GM12864 (cell line): Measurements from ENCODE around the gene TMEM164.

Source experiments
- DNase-seq: peaks from one replicate; pipeline ENCODE4 v3.0.0-alpha.2; 2011; ENCODE audit warnings: low read depth
- H3K4me3 ChIP-seq: 2 replicates; pipeline ENCODE4 v1.5.1; 2011; ENCODE audit warnings: mild to moderate bottlenecking, low read depth, low read length, control low read depth
- TF ChIP-seq, protein P1 (sequence below): IDR thresholded peaks from 2 replicates; pipeline ENCODE4 v1.5.1; 2011; ENCODE audit warnings: low read depth, mild to moderate bottlenecking, moderate library complexity, low read length, control low read depth, inconsistent platforms; ENCODE audit errors: missing control alignments

TMEM164 gene

DNA sequence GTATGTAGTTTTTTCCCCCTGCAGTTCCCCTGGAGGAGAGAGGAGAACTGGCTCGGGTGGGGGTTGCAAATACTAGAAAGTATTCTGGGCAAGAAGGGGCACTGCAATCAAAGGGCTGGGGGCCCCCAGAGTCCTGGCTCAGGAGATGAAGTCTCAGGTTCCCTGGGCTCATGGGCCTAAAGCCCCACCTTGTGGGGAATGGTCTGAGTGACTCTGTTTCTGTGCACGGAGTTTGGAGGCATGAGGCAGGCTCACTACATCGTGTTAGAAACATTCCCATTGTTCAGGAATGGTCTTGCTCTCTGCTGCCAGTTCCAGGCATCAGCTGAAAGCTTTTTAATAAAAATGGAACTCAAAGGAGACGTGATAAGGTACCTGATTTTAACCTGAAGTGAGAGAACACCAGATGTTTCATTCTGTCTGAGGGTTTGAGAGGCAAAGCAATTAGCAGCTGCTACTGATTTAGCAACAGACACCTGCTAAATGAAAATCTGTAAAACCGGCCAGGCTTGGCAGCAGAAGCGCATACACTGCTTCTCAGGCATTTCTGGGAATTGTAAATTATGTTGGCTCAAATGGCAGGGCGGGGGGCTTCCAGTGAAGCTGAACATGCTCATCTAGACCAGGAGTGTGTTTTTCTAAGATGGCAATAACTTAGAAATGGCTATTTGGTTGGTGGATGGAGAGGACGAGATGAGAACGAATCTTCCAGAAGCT, 122.7 kb downstream of the TMEM164 start:
- no peak overlapping the region for H3K4me3 ChIP-seq
- no peak for DNase-seq
- TF ChIP-seq, protein P1, sequence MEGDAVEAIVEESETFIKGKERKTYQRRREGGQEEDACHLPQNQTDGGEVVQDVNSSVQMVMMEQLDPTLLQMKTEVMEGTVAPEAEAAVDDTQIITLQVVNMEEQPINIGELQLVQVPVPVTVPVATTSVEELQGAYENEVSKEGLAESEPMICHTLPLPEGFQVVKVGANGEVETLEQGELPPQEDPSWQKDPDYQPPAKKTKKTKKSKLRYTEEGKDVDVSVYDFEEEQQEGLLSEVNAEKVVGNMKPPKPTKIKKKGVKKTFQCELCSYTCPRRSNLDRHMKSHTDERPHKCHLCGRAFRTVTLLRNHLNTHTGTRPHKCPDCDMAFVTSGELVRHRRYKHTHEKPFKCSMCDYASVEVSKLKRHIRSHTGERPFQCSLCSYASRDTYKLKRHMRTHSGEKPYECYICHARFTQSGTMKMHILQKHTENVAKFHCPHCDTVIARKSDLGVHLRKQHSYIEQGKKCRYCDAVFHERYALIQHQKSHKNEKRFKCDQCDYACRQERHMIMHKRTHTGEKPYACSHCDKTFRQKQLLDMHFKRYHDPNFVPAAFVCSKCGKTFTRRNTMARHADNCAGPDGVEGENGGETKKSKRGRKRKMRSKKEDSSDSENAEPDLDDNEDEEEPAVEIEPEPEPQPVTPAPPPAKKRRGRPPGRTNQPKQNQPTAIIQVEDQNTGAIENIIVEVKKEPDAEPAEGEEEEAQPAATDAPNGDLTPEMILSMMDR: no peak

DNA sequence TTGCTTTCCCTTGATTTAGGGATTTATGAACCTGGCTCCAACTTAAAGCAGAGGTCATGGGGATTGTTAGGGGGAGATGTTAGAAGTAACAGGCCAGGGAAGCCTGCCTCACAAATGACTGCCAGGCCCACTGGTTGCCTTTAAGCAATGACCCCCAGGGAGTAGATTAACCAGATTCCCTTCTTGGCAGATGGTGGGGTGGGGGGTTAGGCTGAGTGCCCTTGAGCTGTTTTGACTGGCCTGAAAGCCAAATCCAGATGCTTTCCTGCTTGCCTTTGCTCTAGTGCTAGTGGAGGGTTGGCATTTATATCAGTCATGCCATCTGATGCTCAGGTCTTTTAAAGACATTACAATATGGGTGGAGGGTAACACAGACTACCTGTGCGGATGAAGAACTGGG, 128.1 kb downstream of the TMEM164 start:
- no peak for DNase-seq
- H3K4me3 ChIP-seq: no peak overlapping the region
- TF ChIP-seq, protein P1: no peak

DNA sequence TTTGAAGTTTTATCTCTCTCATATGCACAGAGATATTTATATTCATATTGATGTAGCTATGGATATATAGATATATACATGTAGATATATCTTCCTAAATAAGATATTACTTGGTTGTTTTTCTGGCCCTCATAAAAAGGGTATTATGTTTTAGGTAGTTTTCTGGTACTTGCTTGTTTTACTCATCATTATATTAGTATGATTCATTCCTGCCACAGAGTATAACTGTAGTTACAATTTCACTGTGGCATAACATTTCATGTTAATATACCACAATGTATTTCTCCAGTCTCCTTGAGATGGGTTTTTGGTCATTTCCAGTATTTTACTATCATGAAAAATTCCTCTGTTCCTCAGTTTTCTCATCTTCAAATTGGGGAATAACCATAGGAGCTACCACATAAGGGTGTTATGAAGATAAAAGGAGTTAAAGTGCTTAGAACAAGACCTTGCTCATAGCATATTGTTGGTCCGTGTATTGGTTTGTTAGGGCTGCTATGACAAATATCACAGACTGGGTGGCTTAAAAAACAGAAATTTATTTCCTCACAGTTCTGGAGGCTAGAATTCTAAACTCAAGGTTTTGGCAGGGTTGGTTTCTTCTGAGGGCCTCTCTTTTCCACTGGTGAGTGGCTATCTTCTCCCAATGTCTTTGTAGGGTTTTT, 129.7 kb downstream of the TMEM164 start:
- TF ChIP-seq, protein P1: no peak
- no peak for DNase-seq

DNA sequence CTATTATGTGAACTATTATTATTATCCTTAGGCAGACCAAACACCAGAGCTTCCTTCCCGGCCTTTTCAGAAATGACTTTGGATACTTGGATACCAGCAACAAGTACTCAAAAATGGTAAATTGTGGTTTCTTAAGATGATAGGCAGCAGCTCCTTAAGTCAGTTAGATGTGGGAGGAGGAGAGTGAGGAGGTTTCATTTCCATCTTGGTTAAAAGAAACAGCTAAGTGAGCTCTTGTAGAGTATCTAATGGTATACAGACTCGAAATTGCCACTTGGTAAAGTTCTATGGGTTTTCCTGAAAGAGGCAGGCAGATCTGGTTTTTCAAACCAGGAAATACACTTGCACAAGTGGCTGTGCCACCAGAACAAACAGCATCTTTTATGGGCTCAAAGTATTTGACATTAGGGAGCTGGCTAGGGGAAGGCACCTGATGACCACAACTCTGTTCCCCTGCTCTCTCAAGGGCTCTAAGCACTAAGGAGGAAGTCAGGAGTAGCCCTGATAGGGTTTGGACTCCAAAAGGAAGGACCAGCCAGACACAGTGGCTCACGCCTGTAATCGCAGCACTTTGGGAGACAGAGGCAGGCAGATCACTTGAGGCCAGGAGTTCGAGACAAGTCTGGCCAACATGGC, 130.9 kb downstream of the TMEM164 start:
- TF ChIP-seq, protein P1: no peak
- no peak overlapping the region for H3K4me3 ChIP-seq
- no peak for DNase-seq

More for the DNA sequence above, 129.7 kb downstream of the TMEM164 start:
- no peak overlapping the region for H3K4me3 ChIP-seq

DNA sequence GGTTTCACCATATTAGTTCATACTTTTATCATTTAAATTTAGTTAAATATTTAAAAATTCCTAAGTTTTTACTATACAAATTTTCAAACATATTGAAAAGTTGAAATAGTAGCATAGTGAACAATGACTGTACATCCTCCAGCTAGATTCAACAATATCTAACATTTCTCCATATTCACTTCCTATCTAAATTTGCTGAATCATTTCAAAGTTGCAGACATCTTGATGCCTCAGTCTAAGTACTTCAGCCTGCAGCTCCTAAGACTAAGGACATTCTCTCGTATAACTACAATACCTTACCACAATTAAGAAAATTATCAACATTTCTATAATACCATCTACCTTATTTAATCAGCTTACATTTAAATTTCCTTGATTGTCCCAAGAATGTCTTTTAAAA, 132.7 kb downstream of the TMEM164 start:
- TF ChIP-seq, protein P1: no peak
- no peak overlapping the region for H3K4me3 ChIP-seq
- no peak for DNase-seq

DNA sequence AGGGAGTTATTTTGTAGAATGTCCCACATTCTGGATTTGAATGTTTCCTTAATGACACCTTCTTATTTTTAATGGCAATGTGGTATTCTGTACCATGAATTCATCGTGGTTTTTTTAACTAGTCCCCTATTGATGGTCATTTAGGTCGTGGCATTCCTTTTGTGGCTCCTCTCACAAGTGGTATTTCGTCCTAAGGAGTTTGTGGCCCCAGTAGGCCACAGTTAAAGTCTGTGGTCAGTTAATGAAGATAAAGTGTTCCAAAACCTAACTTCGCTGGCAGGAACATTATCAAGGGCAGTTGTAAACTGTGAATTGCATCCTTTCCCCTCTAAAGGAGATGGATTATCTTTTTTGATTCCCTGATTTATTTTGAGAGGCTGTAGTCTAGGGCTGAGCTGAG, 133.2 kb downstream of the TMEM164 start:
- TF ChIP-seq, protein P1: no peak
- H3K4me3 ChIP-seq: no peak overlapping the region
- DNase-seq: no peak
